Measurements from ENCODE around the gene OR56A1.

GRCh38 chr11:6030708-6031405 is at the start of gene OR56A1:
- TF ChIP-seq ZNF317 (CRISPR knock-in tag; IDR thresholded peaks at IDR 0.05; ENCODE audit: borderline replicate concordance, low read depth) = no peak
- TF ChIP-seq, protein P1, sequence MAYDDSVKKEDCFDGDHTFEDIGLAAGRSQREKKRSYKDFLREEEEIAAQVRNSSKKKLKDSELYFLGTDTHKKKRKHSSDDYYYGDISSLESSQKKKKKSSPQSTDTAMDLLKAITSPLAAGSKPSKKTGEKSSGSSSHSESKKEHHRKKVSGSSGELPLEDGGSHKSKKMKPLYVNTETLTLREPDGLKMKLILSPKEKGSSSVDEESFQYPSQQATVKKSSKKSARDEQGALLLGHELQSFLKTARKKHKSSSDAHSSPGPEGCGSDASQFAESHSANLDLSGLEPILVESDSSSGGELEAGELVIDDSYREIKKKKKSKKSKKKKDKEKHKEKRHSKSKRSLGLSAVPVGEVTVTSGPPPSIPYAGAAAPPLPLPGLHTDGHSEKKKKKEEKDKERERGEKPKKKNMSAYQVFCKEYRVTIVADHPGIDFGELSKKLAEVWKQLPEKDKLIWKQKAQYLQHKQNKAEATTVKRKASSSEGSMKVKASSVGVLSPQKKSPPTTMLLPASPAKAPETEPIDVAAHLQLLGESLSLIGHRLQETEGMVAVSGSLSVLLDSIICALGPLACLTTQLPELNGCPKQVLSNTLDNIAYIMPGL (CRISPR knock-in tag; IDR thresholded peaks at IDR 0.05) = no peak

Data from WTC11 (cell line).